ENCODE results near the gene CALR.

The CALR gene

DNA sequence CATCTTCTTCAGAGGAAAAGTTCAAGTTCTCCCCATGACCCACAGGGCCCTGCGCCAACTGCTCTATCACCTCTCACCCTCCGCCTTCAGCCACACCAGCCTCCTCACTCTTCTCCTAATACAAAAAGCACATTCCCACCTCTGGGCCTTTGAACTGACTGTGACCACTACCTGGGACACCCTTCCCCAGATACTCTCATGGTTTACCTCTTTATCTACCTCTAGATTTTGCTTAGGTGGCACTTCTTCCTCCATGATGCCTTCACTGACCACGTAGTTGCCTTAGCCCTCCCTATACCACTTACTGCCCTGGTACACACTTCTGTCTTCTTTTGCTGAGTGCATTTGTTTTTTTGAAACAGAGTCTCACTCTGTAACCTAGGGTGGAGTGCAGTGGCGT is 15.4 kb upstream of the CALR start:
- no peak overlapping the region for H3K27ac ChIP-seq
- no peak for TF ChIP-seq ZFX (IDR thresholded peaks at IDR 0.05)
- TF ChIP-seq, protein P1, sequence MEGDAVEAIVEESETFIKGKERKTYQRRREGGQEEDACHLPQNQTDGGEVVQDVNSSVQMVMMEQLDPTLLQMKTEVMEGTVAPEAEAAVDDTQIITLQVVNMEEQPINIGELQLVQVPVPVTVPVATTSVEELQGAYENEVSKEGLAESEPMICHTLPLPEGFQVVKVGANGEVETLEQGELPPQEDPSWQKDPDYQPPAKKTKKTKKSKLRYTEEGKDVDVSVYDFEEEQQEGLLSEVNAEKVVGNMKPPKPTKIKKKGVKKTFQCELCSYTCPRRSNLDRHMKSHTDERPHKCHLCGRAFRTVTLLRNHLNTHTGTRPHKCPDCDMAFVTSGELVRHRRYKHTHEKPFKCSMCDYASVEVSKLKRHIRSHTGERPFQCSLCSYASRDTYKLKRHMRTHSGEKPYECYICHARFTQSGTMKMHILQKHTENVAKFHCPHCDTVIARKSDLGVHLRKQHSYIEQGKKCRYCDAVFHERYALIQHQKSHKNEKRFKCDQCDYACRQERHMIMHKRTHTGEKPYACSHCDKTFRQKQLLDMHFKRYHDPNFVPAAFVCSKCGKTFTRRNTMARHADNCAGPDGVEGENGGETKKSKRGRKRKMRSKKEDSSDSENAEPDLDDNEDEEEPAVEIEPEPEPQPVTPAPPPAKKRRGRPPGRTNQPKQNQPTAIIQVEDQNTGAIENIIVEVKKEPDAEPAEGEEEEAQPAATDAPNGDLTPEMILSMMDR (conservative IDR thresholded peaks at IDR 0.05) = no peak

DNA sequence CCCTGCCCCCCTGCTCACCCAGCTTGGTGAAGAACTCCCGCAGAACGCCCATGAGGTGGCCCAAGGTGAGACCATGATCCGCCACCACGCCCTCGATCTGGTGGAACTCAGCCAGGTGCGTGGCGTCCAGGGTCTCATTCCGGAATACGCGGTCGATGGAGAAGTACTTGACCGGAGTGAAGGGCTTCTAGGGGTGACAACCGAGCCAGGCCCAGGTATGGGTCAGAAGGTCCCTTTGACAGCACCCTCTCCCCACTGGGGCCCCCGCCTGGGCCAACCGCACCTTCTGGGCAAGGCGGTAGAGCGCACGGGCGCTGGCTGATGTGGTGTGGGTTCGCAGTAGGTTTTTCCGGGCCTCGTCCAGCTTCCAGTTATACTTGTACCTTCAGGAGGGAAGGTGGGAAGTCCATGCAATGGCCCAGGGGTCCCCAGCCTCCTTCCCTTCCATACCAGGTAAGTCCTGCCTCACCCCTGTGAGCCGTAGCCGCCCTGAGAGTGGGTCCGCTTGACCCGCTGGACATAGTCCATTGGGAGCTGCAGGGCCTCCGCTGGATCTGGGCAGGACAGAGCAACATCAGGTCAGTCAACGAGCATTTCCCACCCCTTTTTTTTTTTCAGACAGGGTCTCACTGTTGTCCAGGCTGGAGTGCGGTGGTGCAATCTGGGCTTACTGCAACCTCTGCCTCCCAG is 13.6 kb upstream of the CALR start:
- H3K27ac ChIP-seq = no peak overlapping the region
- TF ChIP-seq ZFX (IDR thresholded peaks at IDR 0.05) = no peak
- TF ChIP-seq, protein P1 (conservative IDR thresholded peaks at IDR 0.05) = no peak

DNA sequence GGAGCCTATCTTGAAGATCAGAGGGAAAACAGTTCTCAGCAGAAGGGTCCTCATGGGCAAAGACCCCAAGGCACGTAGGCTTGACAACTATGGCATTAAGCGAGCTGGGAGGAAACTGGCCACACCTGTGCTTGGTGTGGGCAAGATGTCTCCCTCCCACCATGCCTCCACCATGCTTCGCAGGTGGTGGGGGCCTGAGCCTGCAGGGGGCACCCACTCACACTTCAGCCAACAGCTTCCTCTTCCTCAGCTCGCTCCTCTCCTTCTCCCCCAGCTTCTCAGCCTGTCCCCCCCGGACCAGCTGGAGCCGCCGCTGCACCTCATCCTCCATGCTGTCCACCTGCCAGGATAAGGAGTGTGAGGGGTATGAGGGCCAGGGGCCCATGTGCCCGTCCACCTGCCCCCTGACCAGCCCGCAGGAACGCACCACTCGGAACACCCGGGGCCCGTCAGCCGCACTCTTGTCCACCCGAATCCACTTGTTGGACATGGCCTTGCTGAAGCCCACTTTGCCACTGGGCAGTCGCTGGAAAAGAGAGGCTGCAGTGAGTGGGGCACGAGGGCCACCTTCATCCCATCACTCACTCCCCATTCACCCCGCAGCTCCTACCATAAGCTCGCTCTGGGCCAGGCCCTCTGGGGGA is 8.3 kb upstream of the CALR start:
- TF ChIP-seq, protein P1 (conservative IDR thresholded peaks at IDR 0.05) = no peak
- TF ChIP-seq ZFX (IDR thresholded peaks at IDR 0.05) = no peak
- no peak overlapping the region for H3K27ac ChIP-seq

DNA sequence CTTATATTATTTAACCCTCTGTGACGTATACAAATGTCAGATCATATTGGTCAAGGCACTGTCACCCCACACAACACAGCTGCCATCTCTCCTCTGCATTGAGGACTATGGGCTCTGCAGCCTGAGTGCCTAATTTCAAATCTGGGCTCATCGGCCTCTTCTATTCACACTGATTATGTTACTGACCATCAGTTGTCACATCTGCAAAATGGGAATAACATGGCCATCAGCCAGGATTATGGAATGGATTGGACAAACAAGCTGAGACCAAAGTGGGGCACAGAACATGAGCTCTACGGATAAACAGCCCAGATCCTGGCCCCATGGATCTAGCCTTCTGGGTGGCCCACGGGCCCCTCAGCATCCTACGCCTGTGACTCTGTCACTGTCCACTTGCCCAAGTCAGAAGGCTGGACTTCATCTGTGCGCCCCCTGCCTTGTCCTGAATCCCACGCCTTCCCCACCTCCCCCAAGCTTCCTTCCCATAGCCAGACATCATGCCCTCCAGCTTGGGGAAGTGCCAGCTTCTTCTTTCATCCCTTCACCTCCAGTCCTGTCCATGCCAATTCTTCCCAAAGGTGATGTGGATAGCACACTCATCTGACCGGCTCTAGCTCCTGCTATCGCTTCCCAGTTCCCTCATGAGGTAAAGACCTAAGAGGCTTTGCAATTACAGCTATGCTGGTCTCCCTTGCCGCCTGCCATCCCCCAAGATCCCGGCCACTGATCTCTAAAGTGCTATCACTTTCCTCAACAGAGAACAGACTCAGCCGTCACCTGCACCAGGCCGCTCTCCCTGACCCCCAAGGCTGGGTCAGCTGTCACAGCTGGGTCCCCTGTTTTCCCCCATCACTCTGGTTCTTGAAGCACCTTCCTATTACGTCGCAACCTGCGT is 5.8 kb upstream of the CALR start:
- TF ChIP-seq ZFX (IDR thresholded peaks at IDR 0.05) = no peak
- TF ChIP-seq, protein P1 (conservative IDR thresholded peaks at IDR 0.05) = no peak
- peak overlapping the region; percentile 97 for H3K27ac ChIP-seq

DNA sequence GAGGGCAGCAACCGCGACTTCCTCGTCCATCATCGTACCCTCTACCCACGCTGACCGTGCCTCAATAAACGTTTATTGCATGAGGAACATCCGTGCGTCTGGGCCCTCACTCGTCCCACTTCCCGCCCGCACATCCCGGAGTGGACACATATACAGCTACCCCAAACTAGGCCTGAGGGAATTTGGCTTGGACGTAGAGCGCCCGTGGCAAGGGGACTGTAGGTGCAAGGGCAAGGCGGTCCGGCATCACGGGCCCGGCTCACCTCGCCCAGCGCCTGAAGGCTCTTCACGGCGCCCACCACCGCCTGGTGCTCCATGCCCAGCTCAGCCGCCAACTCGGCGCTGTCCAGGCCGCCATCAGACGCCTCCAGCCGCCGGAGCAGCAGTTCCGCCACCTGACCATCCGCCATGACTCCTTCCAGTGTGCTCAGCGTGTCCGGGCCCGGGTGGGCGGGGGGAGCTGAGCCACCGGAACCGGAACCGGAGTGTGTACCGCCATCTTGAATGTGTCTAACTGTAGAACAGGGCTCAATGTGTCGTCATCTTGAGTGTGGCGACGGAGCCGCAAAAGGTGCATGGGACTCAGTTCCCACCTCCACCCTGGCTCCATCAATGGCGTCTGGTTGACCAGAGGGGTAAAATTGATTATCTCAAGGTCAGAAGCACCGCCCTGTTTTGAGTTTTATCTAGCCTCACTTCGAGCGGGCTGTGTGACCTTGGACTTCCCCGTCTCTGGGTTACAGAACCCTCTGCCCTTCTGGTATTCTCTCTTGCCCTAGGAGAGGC is 4.9 kb upstream of the CALR start, which contains the start of gene FARSA:
FARSA (minus strand) TSS at position 425 of the 786 bp plus-strand sequence; CDS start at position 410, 15 bp downstream.
- peak within 1 kb of the TSS; percentile 97 for H3K27ac ChIP-seq
- TF ChIP-seq ZFX (IDR thresholded peaks at IDR 0.05) = peak; percentile 74; the same call in 1 of the 2 replicates
- TF ChIP-seq, protein P1 (conservative IDR thresholded peaks at IDR 0.05) = no peak

DNA sequence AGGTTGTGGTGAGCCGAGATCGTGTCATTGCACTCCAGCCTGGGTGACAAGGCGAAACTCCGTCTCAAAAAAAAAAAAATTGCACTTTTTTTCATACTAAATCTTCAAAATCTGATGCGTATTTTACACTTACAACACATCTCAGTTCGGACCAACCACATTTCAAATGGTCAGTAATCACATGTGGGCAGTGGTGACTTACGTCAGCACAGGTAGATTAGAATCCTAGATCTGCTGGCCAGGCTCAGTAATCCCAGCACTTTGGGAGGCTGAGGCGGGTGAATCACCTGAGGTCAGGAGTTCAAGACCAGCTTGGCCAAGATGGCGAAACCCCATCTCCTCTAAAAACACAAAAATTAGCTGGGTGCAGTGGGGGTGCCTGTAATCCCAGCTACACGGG is 3.3 kb upstream of the CALR start:
- no peak for TF ChIP-seq ZFX (IDR thresholded peaks at IDR 0.05)
- TF ChIP-seq, protein P1 (conservative IDR thresholded peaks at IDR 0.05) = no peak
- H3K27ac ChIP-seq = no peak overlapping the region

Data from C4-2B (cell line).